ENCODE data around the gene NAA25. TPM values are rescaled to one million over a fixed set of nuclear protein-coding genes. Genes with fewer than 3 reads are reported as not detected.
A peak's percentile ranks its signal among the peaks of the same experiment; 100 is the strongest.

Gene NAA25
- total and polyA plus RNA-seq, 9 of the 15 experiments (the other 6 are each of a cell fraction or from before 2014, with no cell fraction given) = 26.6 to 59.6 (median 48.9) TPM

DNA sequence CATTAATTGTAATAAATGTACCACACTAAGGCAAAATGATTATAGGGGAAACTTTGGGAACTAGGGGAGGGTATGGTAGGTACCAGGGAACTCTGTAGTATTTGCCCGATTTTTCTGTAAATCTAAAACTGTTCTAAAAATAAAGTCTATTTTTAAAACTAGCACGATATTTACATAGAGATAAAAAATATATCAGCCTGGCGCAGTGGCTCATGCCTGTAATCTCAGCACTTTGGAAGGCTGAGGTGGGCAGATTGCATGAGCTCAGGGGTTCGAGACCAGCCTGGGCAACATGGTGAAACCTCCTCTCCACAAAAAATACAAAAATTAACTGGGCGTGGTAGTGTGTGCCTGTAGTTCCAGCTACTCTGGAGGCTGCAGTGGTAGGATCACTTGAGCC lies 128.0 kb downstream of the NAA25 start:
- Histone ChIP-seq H3K27ac (ENCODE audit: extremely low read depth, low read depth, low read length) (no peak overlapping the region), H3K4me3 (no peak overlapping the region), H3K4me2 (ENCODE audit: insufficient read depth, low read length) (no peak overlapping the region), H3K9me3 (replicated peaks; ENCODE audit: control insufficient read depth, insufficient read depth, low read depth, low read length) (no peaks in the 10 kb centered on the region), H3K9me1 (ENCODE audit: control insufficient read depth, insufficient read depth, low read length) (no peaks in the 10 kb centered on the region), H3K27me3 (ENCODE audit: control insufficient read depth in 2 of 2, insufficient read depth in 2 of 2, low read length in 2 of 2) (no peaks in the 10 kb centered on the region), H4K20me1 (replicated peaks; ENCODE audit: control insufficient read depth, insufficient read depth, low read length) (no peaks in the 10 kb centered on the region), H2AFZ (ENCODE audit: low read depth, low read length) (no peak overlapping the region; the same call in 1 of the 2 replicates), H3K9ac (ENCODE audit: insufficient read depth in 1 of 2, low read depth in 2 of 2, low read length in 2 of 2) (no peak overlapping the region), H3K4me1 (replicated peaks in 1 of 2; ENCODE audit: control insufficient read depth in 2 of 2, insufficient read depth in 2 of 2, low read length in 2 of 2) (peaks cover 20 to 24% of the 10 kb centered on the region in 2 experiments), H3K36me3 (ENCODE audit: control insufficient read depth, insufficient read depth, low read length) (no peaks in the 10 kb centered on the region; the same call in 2 of the 3 replicates), H3K79me2 (ENCODE audit: control insufficient read depth, insufficient read depth, low read length) (no peaks in the 10 kb centered on the region)
- ATAC-seq = peak; percentile 14; the same call in 1 of the 3 replicates
- intact Hi-C loops (cut with micrococcal nuclease) = no loop called here
- ChIA-PET CTCF (ENCODE audit: low intra/inter-chr PET ratio) (no interaction called here), POLR2A (interaction anchor here (1.0 kb wide), 1 partner anchor 15 kb away, joined by 3 read pairs; no protein-coding TSS in a partner anchor)
- BruUV-seq (replicated peaks) = no TSS peak
- WGBS (ENCODE audit: insufficient coverage, low coverage, missing lambda C conversion rate) = 19% methylated on average over 5 of the region's 5 CpGs
- DNase-seq (ENCODE audit: extremely low read depth in 1 of 4, low spot score in 3 of 4) = no peak
- no peak for FAIRE-seq
- in situ Hi-C loops (cut with MboI) = no loop called here
- TF ChIP-seq ZNF586 (CRISPR knock-in tag; conservative IDR thresholded peaks at IDR 0.05) (no peak), NR2C1 (IDR thresholded peaks at IDR 0.05) (no peak), NR2C1 (tag; IDR thresholded peaks at IDR 0.05) (no peak), ARID1B (IDR thresholded peaks at IDR 0.05) (0 out of 2 replicates have a peak, but pooled peaks have one; percentile 35), TAL1 (IDR thresholded peaks at IDR 0.05) (peak; percentile 22; the same call in 1 of the 2 replicates), TCF7L2 (IDR thresholded peaks at IDR 0.05; ENCODE audit: low read depth, low read length) (no peak), TCF3 (CRISPR knock-in tag; IDR thresholded peaks at IDR 0.05) (peak; percentile 58), GABPA (tag; conservative IDR thresholded peaks at IDR 0.05; ENCODE audit: low read depth) (no peak), RCOR1 (IDR thresholded peaks at IDR 0.05; ENCODE audit: borderline replicate concordance in 1 of 2, low read depth in 2 of 2, low read length in 2 of 2) (0 out of 4 replicates have a peak, but pooled peaks of 1 of the 2 experiments have one; percentile 48), ZBTB9 (CRISPR knock-in tag; IDR thresholded peaks at IDR 0.05) (no peak), MEF2D (tag; conservative IDR thresholded peaks at IDR 0.05; ENCODE audit: low read depth) (peak; percentile 77), MEF2A (IDR thresholded peaks at IDR 0.05; ENCODE audit: control insufficient read depth, low read depth, low read length) (peak; percentile 53; the same call in 1 of the 2 replicates)
- TF ChIP-seq, protein P1, sequence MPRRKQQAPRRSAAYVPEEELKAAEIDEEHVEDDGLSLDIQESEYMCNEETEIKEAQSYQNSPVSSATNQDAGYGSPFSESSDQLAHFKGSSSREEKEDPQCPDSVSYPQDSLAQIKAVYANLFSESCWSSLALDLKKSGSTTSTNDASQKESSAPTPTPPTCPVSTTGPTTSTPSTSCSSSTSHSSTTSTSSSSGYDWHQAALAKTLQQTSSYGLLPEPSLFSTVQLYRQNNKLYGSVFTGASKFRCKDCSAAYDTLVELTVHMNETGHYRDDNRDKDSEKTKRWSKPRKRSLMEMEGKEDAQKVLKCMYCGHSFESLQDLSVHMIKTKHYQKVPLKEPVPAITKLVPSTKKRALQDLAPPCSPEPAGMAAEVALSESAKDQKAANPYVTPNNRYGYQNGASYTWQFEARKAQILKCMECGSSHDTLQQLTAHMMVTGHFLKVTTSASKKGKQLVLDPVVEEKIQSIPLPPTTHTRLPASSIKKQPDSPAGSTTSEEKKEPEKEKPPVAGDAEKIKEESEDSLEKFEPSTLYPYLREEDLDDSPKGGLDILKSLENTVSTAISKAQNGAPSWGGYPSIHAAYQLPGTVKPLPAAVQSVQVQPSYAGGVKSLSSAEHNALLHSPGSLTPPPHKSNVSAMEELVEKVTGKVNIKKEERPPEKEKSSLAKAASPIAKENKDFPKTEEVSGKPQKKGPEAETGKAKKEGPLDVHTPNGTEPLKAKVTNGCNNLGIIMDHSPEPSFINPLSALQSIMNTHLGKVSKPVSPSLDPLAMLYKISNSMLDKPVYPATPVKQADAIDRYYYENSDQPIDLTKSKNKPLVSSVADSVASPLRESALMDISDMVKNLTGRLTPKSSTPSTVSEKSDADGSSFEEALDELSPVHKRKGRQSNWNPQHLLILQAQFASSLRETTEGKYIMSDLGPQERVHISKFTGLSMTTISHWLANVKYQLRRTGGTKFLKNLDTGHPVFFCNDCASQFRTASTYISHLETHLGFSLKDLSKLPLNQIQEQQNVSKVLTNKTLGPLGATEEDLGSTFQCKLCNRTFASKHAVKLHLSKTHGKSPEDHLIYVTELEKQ (CRISPR knock-in tag; IDR thresholded peaks at IDR 0.05) = no peak
- TF ChIP-seq, protein P2, sequence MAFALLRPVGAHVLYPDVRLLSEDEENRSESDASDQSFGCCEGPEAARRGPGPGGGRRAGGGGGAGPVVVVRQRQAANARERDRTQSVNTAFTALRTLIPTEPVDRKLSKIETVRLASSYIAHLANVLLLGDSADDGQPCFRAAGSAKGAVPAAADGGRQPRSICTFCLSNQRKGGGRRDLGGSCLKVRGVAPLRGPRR (CRISPR knock-in tag; IDR thresholded peaks at IDR 0.05) = no peak
